Transverse colon (tissue), 4 donors: Measurements from ENCODE around the gene PCNX4. TPM values are rescaled to one million over a fixed set of nuclear protein-coding genes. Genes with fewer than 3 reads are reported as not detected.

ENCODE experiments used
- DNase-seq: peaks from one replicate; pipeline ENCODE4 v3.0.0-alpha.2; 2019
- H3K27ac ChIP-seq, 4 donors: fragments of 200-600 bp; sonication (generic); 2 replicates each; pipeline ENCODE4 v1.5.1; 2016 to 2018; ENCODE audit warnings: inconsistent platforms in 4 of 4
- H3K27me3 ChIP-seq: fragments of 200-600 bp; sonication (generic); 2 replicates; pipeline ENCODE4 v1.5.1; 2017; ENCODE audit warnings: inconsistent platforms
- H3K36me3 ChIP-seq, 4 donors: fragments of 200-600 bp; sonication (generic); 2 replicates each; pipeline ENCODE4 v1.5.1; 2017 to 2019; ENCODE audit warnings: inconsistent platforms in 4 of 4
- H3K4me1 ChIP-seq, 4 donors: fragments of 200-600 bp; sonication (generic); 2 replicates each; pipeline ENCODE4 v1.5.1; 2017 to 2020; ENCODE audit warnings: inconsistent platforms in 4 of 4
- H3K4me3 ChIP-seq, 4 donors: fragments of 200-600 bp; sonication (generic); 1 replicate in 1 of 4; 2 replicates in 3 of 4; pipeline versions ENCODE4 v1.5.1 to v1.6.1; 2017 to 2019; ENCODE audit warnings: inconsistent platforms in 4 of 4
- H3K9me3 ChIP-seq, 2 donors: fragments of 200-600 bp; sonication (generic); 2 replicates each; pipeline ENCODE4 v1.5.1; 2017 to 2019; ENCODE audit warnings: inconsistent platforms in 2 of 2
- EP300 ChIP-seq: sonication (generic); formaldehyde crosslinking; IDR thresholded peaks from one replicate; pipeline ENCODE4 v1.6.1; 2017; ENCODE audit warnings: antibody characterized with exemption, low read depth
- POLR2A ChIP-seq: fragments of 450-650 bp; IDR thresholded peaks from one replicate; pipeline ENCODE4 v1.6.1; 2016; ENCODE audit warnings: antibody characterized with exemption, mild to moderate bottlenecking, moderate library complexity
- POLR2AphosphoS5 ChIP-seq, 3 donors: sonication (generic); formaldehyde crosslinking; IDR thresholded peaks; one replicate each; pipeline ENCODE4 v1.6.1; 2016; ENCODE audit warnings: antibody characterized with exemption in 3 of 3
- WGBS, 2 donors: methylation state at CpG; one replicate each; pipeline ENCODE4 v1.1.5; 2018; ENCODE audit warnings: low coverage in 1 of 2; 5-methylcytosine and 5-hydroxymethylcytosine counted together
- in situ Hi-C, 4 donors: fragments of 200-750 bp; cut with MboI; loops; one replicate each; pipeline versions ENCODE4 v1.15.0 to v1.15.1; 2017; ENCODE audit warnings: low sequenced_read_pairs in 3 of 4, low pct_ligation_motif_present in 1 of 4, low pct_unique_long_range_greater_than_20kb in 1 of 4
- intact Hi-C: fragments of 100-400 bp; cut with DNase I; formaldehyde crosslinking; loops from one replicate; pipeline ENCODE4 v1.15.1; 2023; ENCODE audit warnings: low total_unique reads
- total RNA-seq, 4 donors: library from RNA; depleted of rRNA; stranded (reverse); fragments of >200 nt; gene quantifications; one replicate each; pipeline ENCODE4 v1.1.0, GENCODE V29; 2016
- TF ChIP-seq, protein P1 (sequence below), 5 experiments: fragments of 200-600 bp in 3 of 5; fragments of 450-650 bp in 2 of 5; sonication (generic) in 3 of 5; IDR thresholded peaks; 1 replicate in 2 of 5; 2 replicates in 3 of 5; pipeline ENCODE4 v1.5.1; 2016 to 2017; ENCODE audit warnings: antibody characterized with exemption in 5 of 5, inconsistent platforms in 3 of 5, mild to moderate bottlenecking in 2 of 5, moderate library complexity in 1 of 5

The PCNX4 gene
- total RNA-seq, 4 donors from 2014 or later = 32.9 to 118 (median 54.8) TPM

DNA sequence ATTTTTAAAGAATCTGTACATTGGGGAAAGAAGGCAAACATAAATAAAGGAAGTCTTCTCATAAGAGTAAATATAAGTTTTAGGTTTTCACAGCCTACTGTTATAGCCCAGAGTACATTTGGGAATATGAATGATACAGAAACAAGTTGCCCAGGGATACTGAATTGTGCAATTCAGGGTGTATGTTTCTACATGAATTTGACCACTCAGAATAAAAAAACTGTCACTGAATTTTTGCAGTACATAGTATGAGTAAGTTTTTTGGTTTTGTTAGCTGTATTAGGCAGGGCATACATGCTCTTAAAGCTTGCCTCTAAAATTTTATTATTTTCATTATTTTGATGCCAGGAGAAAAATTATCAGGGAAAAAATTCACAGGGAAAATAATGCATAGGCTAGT lies 6.6 kb upstream of the PCNX4 start:
- no peak for DNase-seq
- TF ChIP-seq, protein P1, sequence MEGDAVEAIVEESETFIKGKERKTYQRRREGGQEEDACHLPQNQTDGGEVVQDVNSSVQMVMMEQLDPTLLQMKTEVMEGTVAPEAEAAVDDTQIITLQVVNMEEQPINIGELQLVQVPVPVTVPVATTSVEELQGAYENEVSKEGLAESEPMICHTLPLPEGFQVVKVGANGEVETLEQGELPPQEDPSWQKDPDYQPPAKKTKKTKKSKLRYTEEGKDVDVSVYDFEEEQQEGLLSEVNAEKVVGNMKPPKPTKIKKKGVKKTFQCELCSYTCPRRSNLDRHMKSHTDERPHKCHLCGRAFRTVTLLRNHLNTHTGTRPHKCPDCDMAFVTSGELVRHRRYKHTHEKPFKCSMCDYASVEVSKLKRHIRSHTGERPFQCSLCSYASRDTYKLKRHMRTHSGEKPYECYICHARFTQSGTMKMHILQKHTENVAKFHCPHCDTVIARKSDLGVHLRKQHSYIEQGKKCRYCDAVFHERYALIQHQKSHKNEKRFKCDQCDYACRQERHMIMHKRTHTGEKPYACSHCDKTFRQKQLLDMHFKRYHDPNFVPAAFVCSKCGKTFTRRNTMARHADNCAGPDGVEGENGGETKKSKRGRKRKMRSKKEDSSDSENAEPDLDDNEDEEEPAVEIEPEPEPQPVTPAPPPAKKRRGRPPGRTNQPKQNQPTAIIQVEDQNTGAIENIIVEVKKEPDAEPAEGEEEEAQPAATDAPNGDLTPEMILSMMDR (IDR thresholded peaks at IDR 0.05) = no peak
- TF ChIP-seq POLR2AphosphoS5 (IDR thresholded peaks at IDR 0.05) = no peak
- no peak for TF ChIP-seq EP300
- TF ChIP-seq POLR2A = no peak
- intact Hi-C loops = no loop called here
- H3K4me1 ChIP-seq = no peaks in the 10 kb centered on the region
- no peaks in the 10 kb centered on the region for H3K9me3 ChIP-seq
- H3K27ac ChIP-seq = no peak overlapping the region
- H3K4me3 ChIP-seq = no peak overlapping the region
- no peaks in the 10 kb centered on the region for H3K27me3 ChIP-seq
- H3K36me3 ChIP-seq = no peaks in the 10 kb centered on the region
- in situ Hi-C loops = loop anchor here in 1 of 4 donors (10.0 kb wide), 1 partner anchor 80 kb away; the partner anchor contains the start of gene DHRS7

DNA sequence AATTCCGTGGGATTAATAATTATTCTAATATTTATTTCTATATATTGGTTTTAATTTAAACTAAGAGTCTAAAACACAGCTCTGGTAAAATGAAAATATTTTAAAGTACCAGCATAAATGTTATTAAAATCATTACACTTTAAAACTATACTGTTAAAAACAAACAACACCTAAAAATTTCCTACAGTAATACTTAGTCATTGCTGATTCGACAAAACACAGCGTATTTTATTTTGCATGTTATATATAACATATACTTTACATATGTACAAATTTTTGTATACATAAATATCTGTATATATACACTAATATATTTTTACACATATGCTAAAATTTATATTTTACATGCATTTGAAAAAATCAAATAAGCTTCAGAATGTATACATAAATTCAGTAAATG lies 6.0 kb upstream of the PCNX4 start:
- in situ Hi-C loops = loop anchor here in 1 of 4 donors (10.0 kb wide), 1 partner anchor 79 kb away; the partner anchor contains the start of gene DHRS7
- no peak for DNase-seq
- H3K4me3 ChIP-seq = no peak overlapping the region
- H3K9me3 ChIP-seq = no peaks in the 10 kb centered on the region
- H3K27me3 ChIP-seq = no peaks in the 10 kb centered on the region
- TF ChIP-seq POLR2AphosphoS5 (IDR thresholded peaks at IDR 0.05) (no peak), EP300 (no peak), POLR2A (no peak)
- TF ChIP-seq, protein P1 (IDR thresholded peaks at IDR 0.05) = no peak
- H3K36me3 ChIP-seq = no peaks in the 10 kb centered on the region
- H3K27ac ChIP-seq = no peak overlapping the region
- peaks cover 0 to 2% (median 0%) of the 10 kb centered on the region in 4 donors for H3K4me1 ChIP-seq
- intact Hi-C loops = no loop called here
- 89 to 95% methylated on average over 3 of the region's 3 CpGs for WGBS, 2 donors

DNA sequence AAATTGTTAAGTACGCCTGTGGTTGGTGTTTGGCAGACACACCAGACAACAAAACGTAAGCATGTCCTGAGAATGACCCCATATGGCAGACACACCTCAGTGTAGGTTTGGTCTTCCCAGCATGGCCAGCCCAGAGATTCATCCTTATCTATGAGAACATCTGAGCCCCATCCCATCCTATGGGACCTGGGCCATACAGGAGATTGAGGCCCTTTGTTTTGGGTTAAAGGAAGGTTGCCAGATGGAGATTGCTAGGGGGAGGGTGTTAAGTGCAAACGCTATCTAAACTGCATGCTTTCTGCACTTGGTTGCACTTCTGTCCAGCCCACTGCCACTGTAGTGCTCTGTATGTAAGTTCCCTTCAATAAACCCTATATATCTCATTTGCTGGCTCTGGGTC lies 4.1 kb upstream of the PCNX4 start:
- Histone ChIP-seq H3K4me3 (no peak overlapping the region), H3K9me3 (no peaks in the 10 kb centered on the region), H3K27ac (no peak overlapping the region), H3K4me1 (peaks cover 0 to 3% (median 0%) of the 10 kb centered on the region in 4 donors), H3K27me3 (no peaks in the 10 kb centered on the region), H3K36me3 (no peaks in the 10 kb centered on the region)
- WGBS, 2 donors = 93% methylated on average over 3 of the region's 3 CpGs; no CpG with 5 or more reads in 1 of the 2 donors
- in situ Hi-C loops (loop anchor here in 1 of 4 donors (10.0 kb wide), 1 partner anchor 77 kb away; the partner anchor contains the start of gene DHRS7), intact Hi-C loops (no loop called here)
- TF ChIP-seq EP300 = no peak
- TF ChIP-seq POLR2A = no peak
- no peak for TF ChIP-seq POLR2AphosphoS5 (IDR thresholded peaks at IDR 0.05)
- DNase-seq = no peak

DNA sequence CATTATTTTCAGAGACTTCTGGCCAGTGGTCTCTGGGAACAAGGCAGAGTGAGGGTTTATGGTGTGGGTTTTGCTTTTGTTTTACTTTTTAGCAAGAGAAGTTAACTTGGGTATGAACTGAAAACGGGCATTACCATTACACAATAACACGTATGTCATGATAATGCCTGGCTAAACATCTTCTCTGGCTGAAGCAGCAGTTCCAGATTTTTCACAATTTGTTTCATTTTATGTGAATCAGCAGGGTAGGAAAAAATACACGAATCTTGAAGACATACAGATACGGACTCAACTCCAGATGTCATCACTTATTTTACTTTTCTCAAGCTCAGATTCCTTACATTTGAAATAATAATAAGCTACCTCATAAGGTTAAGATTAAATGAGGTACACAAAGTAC lies 2.5 kb upstream of the PCNX4 start:
- in situ Hi-C loops = loop anchor here in 1 of 4 donors (10.0 kb wide), 1 partner anchor 76 kb away; the partner anchor contains the start of gene DHRS7
- H3K27ac ChIP-seq = no peak overlapping the region
- WGBS, 2 donors = 55 to 75% methylated on average over 4 of the region's 4 CpGs
- no peak for DNase-seq
- no peaks in the 10 kb centered on the region for H3K9me3 ChIP-seq
- intact Hi-C loops = no loop called here
- H3K27me3 ChIP-seq = no peaks in the 10 kb centered on the region
- H3K36me3 ChIP-seq = no peaks in the 10 kb centered on the region
- TF ChIP-seq POLR2A = no peak
- no peak for TF ChIP-seq EP300
- TF ChIP-seq, protein P1 (IDR thresholded peaks at IDR 0.05) = no peak
- H3K4me3 ChIP-seq = no peak overlapping the region
- peaks cover 11 to 19% (median 13%) of the 10 kb centered on the region in 4 donors for H3K4me1 ChIP-seq
